HG02943 (cell line): ENCODE results near the gene UBE2QL1.
A peak's percentile ranks its signal among the peaks of the same experiment; 100 is the strongest.
"Not testable (repeated sequence)": the region's sequence is repeated elsewhere in the genome, so short reads cannot be mapped to it uniquely, and the experiment has no call there.

Experiments used
- ATAC-seq: cut with Tn5 transposase; IDR thresholded peaks from one replicate; pipeline ENCODE4 v1.9.1; 2021; ENCODE audit warnings: mild to moderate bottlenecking, low read depth, moderate library complexity; ENCODE audit not compliant: unreplicated experiment

Gene UBE2QL1

DNA sequence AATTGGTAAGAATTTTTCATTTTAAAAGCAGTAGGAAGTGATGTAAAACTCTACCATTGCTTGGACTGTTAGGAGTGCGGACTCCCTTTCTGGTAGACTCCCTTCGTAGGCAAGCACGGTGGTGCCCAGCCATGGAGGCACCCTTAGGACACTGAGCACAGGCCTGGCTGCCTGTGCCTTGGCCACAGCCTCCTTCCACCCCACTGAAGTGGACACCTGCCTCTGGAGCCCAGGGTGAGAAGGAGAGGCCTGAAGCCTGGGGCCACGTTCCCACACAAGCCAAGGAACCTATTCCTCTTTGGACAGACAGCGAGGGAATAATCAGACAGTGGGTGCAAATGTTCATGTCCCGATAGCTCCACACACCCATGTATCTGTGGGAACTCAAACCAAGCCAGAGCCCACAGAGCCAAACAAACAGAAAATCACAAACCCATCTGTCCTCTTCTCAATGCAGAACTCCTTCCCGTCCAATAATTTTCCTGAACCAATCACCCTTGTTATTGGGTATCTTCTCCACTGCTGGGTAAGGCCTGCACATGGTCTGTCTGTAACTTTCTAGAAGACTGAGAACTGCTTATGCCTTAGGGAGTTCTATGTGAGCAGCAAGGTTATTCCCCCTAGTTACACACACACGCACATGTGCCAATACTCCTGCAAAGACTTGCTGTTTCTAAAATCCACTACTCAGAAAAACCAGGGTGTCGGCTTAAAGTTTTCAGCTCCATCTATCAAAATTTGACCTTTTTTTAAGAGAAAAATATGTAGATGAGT, 45.2 kb downstream of the UBE2QL1 start:
- no peak for ATAC-seq

GRCh38 chr5:6494939-6495338, 46.3 kb downstream of the UBE2QL1 start:
- no peak for ATAC-seq

DNA sequence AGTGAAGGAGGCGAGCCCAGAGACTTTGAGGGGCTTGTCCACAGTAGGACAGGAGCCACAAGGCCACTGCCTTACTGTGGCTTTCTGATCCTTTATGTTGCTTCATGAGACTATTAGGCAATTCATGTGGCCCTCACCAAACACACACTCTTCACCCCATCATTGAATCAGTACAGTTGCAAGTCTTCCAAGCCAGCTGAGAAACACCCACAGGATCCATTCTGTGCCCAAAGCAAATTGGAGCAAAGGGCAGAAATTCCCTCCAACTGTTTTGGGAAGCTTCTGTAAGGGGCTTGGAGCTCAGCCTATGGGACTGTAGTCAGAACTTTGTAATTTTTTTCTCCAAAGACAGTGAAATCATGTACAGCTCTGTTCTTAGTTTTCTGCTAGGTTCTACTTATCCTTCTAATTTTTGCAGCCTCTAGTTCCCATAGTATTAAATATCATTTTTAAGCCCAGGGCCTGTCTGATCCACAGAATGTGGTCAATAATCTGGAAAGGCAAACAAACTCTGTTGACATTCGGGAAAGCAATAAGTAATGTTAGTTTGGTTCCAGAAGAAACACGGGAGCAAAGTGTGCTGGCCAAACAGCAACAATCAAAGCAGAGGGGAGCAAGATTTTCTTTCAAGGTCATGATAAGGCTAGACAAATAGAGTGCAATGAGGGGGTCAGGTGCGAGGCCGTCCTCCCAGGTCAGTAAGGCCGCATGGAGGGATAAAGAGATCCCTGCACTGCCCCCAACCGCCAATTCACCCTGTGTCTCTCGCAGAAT, 47.0 kb downstream of the UBE2QL1 start:
- ATAC-seq, result no peak

GRCh38 chr5:6496207-6496584, 47.5 kb downstream of the UBE2QL1 start:
- peak; percentile 84 for ATAC-seq

GRCh38 chr5:6496636-6497035, 48.0 kb downstream of the UBE2QL1 start:
- ATAC-seq, result no peak

DNA sequence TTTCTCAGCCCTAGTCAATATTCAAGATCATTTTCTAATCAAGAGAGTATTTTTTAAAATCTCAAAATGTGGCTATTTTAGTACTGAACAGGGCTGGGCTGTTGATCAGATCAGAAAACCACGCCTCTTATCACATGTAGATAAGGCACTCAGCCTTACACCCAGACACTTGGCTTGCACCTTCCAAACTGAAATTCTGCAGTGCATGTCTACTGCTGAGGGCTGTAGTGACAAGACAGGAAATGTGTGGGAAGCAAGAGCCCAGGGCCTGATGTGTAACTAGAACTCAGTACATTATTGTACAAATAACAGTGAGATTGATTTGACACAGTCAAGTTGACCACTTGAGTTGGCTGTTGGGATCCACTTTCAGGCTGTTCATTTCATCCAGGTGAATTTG, 48.6 kb downstream of the UBE2QL1 start:
- ATAC-seq, result no peak

DNA sequence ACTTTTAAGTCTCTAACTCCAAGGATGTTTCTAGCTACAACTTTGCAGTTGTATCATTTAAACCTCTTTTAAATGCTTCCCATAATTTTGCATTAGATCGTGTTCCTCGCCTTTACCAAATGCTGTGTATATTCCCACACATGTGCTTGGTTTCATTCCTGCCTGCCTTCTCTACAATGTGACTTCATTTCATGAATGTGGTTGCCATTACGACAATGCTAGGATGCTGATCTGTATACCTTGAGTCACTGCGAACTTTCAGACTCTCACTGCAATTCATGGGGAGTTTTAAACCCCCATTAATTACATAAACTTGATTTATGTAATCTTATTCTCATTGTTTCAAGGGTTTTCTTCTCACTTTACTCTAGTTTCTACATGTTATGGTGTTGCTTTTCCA, 50.3 kb downstream of the UBE2QL1 start:
- no peak for ATAC-seq

DNA sequence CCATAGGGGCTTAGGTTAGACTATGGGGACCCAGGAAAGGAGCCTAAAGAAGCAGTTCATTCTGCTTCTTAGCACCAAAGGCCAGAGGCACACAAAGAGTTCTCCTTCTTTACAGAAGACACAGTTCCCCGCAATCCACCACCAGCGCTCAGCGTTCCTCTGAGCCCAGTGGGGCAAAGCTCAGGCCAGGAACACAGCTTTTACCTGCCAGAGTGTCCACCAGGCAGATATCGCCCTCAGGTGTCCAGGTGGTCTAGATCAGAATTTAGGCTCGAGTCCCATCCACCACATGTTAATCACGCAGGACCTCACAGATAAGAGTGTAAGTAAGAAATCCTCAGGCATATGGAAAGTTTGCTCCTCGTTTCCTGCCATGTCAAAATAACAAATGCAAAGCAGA, 53.0 kb downstream of the UBE2QL1 start:
- ATAC-seq, result no peak

- no peak for ATAC-seq
These were observed 53.8 kb downstream of the UBE2QL1 start for GRCh38 chr5:6502421-6502820.

- no peak for ATAC-seq
These were observed 54.7 kb downstream of the UBE2QL1 start for GRCh38 chr5:6503342-6503741.

- ATAC-seq, result no peak
These were observed 56.2 kb downstream of the UBE2QL1 start for GRCh38 chr5:6504677-6505415.

DNA sequence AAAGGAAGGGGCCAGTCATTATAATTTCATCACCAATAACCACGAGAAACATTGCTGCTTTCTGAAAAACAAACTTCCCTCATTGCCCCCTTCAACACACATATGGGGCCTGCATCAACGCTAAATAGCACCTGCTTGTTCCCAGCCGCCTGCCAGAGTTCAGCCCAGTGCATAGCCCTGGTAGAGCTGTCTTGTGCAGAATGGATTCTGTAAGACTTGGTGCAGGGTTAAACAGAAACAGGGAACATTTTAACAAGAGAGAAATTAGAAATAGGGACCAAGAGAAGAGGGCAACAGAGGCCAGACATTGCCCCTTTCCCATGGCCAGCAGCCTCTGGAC, 56.7 kb downstream of the UBE2QL1 start:
- ATAC-seq, result no peak

- ATAC-seq, result no peak
These were observed 57.3 kb downstream of the UBE2QL1 start for GRCh38 chr5:6505783-6506557.

- ATAC-seq, result no peak
These were observed 58.0 kb downstream of the UBE2QL1 start for GRCh38 chr5:6506611-6507010.

GRCh38 chr5:6508931-6509330, 60.3 kb downstream of the UBE2QL1 start:
- no peak for ATAC-seq

DNA sequence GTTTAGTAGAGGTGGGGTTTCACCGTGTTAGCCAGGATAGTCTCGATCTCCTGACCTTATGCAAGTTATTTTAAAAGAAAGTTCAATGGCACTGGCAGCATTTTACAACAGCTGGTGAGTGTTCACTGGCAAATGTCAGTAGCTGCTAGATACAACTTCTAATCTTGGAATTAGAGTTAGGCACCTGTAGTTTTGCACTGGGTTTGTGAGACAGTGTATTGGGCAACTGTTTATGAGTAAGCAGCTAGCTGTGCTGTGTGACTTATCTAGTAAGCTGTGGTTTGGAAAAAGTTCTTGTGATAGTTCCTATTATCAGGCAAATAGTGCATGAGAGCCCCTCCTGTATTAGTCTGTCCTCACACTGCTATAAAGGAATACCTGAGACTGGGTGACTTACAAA, 61.5 kb downstream of the UBE2QL1 start:
- ATAC-seq, result no peak

- no peak for ATAC-seq
These were observed 62.3 kb downstream of the UBE2QL1 start for GRCh38 chr5:6510973-6511372.

GRCh38 chr5:6515812-6516211, 67.2 kb downstream of the UBE2QL1 start:
- ATAC-seq, result not testable (repeated sequence)

DNA sequence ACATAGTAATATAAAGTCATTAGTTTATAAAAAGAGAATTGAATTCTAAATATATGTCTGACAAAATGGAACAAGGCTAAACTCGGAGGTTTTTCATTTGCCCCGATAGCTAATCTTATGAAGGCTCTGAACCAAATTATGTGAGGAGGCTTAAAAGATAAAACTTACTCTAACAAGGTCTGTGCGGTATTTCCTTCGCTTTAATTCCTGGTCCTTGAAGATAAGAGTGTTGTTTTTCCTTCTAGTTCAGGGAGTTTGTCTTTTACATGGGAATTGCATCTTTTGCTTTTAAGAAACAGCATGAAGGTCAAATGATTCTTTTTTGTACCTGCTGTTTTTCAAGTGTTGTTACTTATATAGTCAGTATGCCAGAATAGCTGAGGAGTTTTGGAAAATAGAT, 68.2 kb downstream of the UBE2QL1 start:
- ATAC-seq, result no peak

DNA sequence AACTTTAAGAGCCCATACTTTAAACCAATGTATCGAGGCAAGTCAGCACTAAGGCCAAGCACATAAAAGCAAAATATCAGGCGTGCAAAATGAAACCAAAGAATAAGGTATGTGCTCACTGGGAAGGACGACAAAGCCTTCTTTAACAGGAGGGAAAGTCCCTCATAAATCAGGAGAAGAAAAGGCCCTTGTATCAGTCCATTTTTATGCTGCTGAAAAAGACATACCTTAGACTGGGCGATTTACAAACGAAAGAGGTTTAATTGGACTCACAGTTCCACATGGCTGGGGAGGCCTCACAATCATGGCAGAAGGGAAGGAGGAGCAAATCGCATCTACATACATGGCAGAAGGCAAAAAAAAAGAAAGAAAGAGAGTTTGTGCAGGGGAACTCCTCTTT, 68.9 kb downstream of the UBE2QL1 start:
- no peak for ATAC-seq
